Activated T-helper 1 cell treated with Interleukin-2 at 50 U/mL for 16 hours (primary cell): ENCODE data around the gene BATF.
"Not testable (repeated sequence)": the region's sequence is repeated elsewhere in the genome, so short reads cannot be mapped to it uniquely, and the experiment has no call there.

ENCODE experiments used
- DNase-seq: peaks from one replicate; pipeline ENCODE4 v3.0.0-alpha.2; 2020; ENCODE audit warnings: low read depth

BATF gene, protein sequence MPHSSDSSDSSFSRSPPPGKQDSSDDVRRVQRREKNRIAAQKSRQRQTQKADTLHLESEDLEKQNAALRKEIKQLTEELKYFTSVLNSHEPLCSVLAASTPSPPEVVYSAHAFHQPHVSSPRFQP

DNA sequence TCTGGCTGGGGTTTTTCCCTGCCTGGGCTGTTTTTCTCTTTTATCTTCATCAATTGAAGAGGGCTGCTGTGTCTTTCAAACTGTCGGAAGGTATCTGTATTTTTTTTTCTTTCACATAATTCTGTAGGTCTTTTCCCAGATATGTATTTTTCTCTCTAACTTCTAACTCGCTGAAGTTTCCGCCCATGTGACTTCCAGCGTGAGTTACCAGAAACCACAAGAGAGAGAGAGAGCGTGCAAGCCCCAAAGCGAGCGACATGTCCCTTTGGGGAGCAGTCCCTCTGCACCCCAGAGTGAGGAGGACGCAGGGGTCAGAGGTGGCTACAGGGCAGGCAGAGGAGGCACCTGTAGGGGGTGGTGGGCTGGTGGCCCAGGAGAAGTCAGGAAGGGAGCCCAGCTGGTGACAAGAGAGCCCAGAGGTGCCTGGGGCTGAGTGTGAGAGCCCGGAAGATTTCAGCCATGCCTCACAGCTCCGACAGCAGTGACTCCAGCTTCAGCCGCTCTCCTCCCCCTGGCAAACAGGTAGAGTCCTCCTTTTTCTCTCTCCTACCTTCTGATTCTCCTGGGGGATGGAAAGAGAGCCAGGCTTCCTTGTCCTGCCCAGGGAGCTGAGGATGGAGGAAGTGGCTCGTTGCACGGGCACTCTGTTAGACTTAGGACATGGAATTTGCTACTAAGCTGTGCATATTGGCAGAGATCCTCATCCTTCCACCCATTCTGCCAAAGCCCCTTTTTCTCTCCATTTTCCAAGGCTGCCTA lies at the start of gene BATF:
Gene BATF (plus strand): TSS at position 246 of the 759 bp plus-strand sequence. CDS start 214 bp downstream, at position 460.
- DNase-seq: peak; percentile 56

DNA sequence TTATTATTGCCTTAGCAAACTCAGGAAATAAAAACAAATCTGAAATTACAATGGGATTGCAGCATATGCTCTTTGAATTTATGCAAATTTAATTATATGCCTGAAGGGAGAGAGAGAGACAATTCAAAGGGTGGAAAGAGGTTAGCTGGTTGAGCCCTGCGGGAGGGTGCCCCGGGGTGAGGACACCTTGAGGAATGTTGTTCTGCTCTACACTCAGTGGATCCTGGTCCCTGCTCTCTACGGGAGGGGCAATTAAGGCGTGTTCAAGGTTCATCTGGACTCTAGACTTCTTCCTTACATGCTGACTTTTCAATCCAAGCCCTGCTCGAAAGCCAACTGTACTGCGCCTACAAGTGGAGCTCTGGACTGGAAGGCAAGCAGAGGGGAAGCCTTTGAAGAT lies 48.1 kb upstream of the BATF start:
- DNase-seq: not testable (repeated sequence)

DNA sequence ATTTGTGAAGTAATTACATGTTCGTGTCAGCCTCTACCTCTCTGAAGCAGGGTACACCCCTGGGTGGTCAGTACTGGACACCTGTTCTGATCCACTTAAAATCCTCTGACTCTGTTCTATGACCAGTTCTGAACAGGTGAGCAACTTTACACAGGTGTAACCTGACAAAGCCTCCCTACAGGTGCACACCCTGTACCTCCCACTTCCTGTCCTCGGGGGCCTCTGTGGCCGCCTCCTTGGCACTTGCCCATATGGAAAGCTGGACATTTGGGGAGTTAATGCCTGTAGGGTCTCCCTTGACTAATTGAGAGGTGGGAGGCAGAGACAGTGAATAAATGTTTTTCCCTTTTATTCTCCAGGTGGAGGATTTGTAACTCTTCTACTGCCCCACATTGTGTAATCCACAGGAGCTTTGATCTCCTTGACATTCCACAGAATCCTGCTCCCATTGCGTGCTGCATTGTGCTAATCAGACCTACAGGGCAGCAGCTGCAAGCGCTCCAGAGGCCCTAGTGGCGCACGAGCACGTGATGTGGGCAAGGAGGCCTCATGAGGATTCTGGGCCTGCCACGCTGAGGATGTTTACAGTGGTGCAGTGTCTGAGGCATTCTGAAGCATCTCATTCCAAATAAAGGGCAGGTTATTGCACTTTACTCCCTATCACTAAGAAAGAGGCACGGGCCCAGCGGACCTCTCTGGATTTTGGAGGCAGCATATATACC lies 45.8 kb upstream of the BATF start:
- DNase-seq: no peak

DNA sequence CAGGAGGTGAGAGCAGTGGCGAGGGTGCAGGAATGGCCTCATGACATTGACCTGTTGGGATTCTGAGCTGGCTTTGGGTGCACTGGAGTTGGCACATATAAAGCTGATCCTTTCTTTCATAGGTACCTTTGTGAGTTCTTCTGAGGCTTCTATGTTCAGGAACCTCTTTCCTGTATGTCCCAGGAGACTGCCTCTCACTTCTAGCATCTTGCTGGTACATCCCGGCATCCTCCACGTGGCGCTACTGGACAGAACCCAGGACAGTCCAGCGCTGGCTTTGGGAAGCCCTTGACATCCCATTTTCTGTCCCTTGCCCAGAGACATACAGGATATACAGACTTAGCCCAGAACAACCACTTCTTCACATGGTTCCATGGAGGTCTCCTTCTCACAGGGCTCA lies 44.4 kb upstream of the BATF start:
- no peak for DNase-seq

DNA sequence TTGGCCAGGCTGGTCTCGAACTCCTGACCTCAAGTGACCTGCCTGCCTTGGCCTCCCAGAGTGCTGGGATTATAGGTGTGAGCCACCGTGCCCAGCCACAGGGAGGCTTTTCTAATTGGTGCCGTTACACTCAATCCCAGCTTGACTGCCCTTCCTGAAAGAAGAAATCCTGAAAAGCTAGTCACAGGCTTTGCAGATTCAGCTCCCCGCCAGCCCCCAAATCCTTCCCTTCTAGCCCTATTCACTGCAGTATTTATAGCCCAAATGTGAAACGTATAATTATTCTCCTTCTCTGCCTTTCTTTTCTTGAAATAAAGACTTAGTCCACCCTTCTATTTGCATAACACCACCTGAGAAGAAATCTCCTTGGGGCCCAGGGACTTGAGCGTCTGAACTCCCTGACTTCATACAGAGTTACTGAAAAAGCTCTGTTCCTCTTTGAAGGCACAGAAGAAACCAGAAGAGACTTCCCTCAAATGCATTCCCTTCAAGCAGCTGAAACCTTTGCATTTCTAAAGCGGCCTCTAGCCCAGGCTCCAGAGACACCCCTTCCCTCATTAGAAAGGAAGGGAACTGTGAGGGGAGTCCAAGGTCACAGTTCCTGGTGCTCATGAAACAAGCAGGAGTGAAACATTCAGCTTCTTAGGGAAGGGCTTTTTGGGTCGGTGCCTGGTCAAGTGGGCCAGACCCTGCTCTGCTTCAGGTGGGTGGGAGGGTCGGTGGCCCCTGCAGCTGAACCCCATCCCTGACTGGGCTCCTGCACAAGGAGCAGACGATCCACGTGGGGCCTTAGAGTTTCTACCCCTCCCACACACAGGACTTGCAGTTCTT lies 42.3 kb upstream of the BATF start:
- DNase-seq: no peak

DNA sequence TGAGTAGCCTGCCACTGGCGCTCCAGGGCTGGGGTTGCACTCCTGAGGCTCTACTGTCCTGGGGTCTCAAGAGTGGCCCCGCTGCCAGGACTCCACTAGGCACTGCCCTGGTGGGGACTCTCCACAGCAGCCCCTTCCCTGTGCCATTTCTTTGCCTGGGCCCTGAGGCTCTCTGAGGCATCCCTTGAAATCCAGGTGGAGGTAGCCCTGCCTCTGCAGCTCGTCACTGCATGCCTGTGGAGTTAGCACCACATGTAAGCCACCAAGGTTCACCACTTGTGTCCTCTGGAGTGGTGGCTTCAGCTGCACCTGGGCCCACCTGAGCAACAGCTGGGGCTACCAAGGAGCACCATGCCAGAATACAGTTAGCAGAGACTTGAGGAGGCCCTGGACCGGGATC lies 39.9 kb upstream of the BATF start:
- DNase-seq: no peak

DNA sequence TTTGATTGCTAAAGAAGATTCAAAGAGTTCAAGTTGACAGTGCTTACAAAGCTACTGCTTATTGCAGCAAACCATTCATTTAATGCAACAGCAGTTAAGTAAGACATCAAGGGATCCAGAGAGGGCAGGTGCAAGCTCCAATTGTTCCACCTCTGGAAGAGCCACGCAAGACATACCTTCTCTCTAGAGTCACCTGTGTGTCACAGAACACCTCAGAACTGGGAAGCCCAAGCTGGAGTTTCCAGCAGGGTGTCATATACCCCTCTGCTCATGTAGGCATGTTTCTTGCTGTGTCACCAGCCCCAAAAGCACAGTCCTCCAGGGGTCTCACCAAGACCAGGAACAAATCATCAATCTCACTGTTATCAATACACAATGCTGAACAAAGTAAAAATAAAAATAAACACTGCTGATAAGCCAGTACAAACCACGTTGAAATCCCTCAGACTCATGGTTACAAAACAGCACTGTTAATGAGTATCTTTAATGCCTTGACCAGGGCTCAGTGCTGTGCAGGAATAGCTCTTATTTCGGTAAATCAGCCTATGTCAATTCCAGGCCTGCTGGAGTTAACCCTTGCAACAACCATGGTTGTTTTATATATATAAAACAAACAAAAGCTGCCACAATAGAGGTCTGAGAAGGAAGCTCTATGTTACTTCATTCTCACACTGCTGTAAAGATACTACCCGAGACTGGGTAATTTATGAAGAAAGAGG lies 37.4 kb upstream of the BATF start:
- DNase-seq: no peak

DNA sequence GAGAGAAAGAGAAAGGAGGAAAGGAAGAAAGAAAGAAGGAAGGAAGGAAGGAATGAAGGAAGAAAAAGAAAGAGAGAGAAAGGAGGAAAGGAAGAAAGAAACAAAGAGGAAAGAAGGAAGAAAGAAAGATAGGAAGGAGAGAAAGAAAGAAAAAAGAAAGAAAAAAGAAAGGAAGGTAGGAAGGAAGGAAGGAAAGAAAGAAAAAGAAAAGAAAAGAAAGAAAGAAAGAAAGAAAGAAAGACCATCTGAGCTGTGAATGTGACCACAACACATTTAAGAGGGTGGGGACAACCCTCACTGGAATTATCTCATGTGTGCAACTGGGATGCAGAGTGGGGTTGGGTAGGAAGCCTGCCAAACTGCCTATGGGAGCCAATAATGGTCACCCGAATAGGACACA lies 36.0 kb upstream of the BATF start:
- no peak for DNase-seq

DNA sequence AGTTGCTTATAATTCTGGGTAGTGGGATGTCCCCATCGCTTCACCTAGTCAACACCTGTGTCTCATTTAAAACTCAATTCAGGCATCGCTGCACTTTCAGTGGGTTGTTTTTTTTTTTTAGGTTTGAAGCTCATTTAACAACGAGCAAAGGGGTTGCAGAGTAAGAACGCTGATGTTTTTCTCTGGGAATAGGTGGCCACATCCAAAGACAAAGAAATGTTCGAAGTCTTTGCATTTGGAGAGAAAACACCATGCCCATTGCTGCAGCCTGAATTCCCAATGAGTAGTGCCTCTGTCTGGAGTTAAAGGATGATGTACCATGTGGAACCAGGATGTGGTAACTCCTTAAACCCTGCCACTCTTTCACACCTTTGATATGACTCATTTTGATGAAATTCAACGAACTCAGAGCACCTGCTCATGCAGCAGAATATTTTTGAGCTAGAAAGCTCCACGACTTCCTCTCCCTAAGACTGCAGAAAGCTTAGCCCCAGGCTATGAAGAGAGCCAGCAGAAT lies 35.1 kb upstream of the BATF start:
- no peak for DNase-seq

DNA sequence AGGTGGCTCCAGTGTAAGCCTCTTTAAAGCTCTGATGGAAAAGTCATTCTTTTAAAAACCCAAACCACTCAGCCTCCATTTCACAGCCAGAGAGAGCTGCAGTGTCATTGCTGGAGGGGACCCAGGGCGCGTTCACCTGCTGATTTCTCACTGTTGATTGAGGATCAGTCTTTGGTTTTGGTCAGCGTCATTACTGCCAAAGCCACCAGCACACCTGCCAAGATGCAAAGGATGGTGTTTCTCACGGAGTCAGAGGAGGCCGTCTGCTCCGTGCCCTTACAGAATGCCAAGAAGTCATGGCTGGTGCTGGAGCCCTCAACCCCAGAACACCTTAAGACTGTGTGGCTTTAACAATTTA lies 32.8 kb upstream of the BATF start:
- no peak for DNase-seq

DNA sequence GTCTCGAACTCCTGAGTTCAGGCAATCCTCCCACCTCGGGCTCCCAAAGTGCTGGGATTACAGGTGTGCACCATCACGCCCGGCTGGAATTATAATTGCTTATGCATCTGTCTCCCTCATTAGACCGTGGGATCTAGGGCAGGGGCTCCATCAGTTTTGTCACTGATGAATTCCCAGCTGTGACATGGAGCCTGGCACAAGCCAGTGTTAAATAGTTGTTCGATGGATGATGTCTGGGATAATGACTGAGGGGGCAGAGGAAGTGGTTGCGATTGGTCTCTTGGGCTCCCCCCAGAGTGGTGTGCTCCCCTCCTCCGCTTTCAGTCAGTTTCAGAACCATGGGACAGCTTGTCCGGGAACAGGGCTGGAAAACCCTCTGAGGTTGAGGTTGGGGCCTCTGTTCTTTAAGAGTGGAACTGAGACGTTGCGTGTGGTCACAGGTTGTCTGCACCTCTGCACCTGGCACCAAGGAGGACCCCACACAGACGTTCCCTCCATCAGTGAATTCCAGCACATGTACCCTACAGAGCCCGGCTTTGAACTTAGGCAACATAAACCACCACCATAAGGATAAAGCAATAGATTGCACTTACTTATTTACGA lies 30.8 kb upstream of the BATF start:
- no peak for DNase-seq

DNA sequence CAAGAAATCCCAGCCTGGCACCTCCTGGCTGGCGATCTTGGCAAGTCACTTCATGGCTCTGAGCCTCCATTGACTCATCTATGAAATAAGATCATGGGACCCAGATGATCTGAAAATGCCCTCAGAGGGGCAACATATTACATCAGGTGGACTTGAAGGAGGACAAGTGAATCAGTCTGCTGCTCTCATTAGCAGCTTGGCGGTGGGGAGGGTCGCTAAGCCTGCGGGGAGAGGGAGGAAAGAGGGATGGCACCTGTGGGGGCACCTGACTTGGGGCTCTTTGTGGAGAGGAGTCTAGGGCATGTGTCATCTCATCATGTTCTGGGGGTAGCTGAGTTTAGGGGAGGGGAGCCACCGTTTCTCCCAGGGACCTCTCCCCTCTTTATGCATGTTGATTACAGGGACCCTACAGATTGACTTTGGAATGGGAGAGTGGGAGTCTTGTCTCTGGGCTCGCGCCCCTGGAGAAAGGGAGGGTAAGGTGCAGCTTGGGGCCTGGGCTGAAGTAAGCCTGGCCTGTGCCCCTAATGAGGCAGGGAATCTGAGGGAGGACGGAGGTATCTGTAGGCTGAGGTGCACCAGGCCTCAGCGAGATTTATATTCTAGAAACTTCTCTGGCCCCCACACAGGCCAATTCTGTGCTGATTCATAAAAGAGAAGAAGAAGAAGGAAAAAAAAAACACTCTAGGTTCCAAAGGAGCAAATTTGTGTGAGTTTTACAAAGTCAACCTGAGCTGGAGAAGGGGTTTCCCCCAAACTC lies 29.3 kb upstream of the BATF start:
- no peak for DNase-seq

DNA sequence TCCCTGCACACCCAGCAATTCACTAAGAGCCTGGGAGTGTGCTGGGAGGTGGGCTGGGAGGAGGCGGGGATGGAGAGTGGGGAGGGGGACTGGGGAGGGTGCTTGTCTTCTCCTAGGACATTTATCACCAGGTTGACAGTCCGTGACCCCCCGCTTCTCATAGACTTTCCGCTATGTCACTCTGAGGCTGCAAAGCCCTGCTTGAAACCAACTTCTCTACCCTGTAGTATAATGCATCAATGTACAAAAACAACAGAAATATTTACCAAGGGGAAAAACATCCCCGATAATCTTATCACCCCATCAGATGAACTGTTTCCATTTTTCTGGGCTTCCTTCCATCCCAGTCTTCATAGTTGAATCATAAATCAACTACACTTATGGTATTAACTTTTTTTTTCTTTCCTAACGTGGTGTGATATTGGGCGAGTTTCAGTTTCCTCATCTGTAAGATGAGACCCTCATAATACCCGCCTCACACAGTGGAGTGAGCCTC lies 28.6 kb upstream of the BATF start:
- DNase-seq: no peak

DNA sequence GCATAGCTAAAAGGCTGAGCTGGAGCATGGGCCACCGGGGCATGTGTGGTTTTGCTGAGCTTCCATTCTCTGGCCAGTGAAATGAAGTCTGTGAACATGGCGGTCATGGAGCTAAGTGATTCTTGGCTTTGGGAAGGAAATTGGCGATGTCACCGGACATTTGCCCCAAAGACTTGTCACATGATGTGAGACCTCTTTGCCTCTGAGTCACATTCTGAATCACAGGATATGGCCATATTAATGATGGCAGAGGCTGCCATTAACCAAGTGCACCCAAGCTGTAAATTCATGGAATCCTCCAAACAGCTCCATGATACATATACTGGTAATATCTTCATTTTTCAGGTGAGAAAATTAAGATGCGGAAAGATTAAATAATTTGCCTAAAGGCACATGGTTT lies 27.4 kb upstream of the BATF start:
- no peak for DNase-seq

DNA sequence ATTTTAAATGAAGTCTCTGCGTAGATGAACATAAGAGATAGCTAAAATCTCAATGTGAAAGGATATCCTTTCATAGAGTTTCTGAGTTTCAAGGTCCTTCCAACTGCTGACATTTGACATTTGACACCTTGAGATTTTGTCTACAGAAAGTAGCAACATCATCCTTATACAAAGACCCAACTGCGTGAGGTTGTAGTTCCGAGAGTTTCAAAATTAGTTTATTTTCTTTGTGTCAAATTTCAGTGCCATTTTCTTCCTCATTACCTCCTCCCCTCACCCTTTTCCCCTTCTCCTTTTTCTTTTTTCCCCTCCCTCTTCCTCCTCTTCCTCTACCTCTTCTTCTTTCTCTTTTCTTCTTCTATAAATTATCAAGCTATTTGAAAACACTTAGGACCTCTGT lies 26.9 kb upstream of the BATF start:
- DNase-seq: no peak

DNA sequence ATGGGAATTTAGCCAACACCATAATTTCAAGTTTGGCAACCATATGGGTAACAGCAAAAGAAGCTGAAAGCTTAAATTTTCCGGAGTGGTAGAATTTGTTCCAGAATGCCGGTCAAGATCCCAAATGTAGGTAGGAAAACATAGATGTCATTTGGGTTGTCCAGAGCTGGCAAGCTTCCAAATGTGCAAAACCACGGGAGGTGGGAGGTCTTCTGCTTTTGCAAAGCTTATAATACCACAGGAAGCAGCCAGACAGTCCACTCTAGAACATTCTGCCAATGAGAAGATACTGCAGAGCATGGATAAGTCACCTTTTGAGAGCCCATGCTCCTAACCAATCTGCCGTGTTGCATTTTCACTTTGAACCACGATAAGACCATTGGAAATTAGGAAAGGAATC lies 26.4 kb upstream of the BATF start:
- DNase-seq: no peak

DNA sequence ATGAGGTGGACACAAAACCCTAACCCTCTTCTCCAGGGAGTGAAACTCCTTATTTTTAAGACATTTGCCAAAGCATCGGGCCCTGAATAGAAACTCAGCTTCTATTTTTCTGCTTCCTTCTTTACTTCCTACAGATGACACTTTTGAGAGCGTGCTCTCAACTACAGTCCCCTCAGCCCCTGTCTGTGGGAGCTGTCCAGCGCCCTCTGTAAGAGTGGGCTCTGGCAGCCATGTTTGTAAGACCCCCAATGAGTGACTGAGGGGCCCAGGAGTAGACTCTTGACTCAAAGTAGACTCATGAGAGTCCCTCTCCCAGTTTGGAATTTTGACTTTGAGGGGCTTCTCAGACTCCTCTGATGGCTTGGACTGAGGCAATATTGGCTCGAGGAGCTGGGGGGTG lies 25.5 kb upstream of the BATF start:
- DNase-seq: no peak

DNA sequence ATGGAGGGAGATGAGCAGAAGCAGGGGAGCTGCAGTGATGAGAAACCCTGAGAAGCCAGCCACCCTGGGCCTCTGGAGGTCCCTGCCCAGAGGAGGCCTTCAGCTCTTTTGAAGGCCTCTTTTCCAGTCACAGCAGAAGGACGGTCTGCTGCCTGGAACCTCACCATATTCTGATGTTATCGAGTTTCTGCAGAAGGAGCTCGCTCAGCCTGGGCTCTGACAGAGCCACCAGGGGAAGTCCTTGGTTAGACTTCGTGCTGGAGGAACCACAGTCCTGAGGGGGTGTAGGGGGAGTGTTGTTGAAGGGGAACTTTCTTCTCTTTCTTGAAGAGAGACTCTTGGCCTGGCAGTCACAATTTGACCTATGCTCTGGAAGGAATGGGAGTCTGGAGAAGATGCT lies 25.1 kb upstream of the BATF start:
- DNase-seq: no peak

DNA sequence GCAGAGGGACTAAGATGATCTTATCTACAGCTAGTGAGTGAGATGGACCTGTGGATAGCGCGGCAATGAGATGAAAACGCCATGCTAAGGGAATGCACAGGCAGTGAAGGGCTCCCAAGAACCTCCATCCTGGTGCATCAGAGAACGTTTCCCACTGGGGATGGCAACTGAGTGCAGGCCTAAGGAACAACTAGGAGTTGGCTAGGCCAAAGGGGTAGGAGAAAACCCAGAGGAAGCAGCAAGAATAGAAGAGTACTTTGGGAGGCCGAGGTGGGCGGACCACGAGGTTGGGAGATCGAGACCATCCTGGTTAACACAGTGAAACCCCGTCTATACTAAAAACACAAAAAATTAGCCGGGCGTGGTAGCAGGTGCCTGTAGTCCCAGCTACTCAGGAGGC lies 24.6 kb upstream of the BATF start:
- no peak for DNase-seq

DNA sequence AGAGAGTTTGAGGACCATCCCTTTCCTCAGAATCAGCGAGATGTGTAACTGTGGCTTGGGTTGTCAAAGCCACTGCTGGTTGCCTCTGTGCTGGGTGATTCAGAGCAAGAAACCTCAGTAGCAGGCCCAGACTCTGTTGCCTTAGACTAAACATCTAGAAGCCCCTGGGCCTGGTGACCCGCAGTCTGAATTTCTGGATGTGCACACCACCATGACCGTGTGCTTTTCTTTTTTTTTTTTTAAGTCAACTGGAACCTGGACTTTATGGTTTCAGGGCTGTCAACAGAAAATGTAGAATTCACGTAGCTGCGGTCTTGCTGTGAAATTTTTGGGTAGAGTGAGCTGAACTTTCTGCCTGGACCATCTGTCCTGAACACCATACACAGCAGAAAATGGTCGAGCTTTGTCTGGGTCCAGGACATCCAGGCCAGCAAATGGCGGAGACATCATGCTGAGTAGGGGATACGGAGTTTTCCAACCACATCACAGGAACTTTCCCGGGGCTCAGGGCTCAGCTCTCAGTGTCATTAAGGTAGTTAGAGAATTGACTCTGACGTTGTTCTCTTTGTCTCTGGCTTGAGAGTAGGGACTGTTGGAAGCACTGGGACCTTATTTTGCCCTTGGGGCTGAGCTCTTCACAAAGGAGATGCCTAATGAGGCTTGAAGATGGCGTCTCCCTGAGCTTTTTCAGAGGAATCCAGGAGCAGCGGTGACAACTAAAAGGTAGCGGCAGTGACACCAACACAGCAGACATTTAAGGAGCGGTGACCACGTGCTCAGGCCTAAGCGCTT lies 23.0 kb upstream of the BATF start:
- DNase-seq: no peak
